Endothelial cell of umbilical vein (primary cell): Measurements from ENCODE around the gene GABBR2. TPM values are rescaled to one million over a fixed set of nuclear protein-coding genes. Genes with fewer than 3 reads are reported as not detected.

Experiments
- BruUV-seq: library from RNA; stranded (reverse); fragments of 400-500 nt; replicated peaks from 2 replicates; lab custom pipeline; 2021; lab: Mats Ljungman, UMichigan
- CTCF ChIA-PET: fragments of 300-600, 350-600 bp; sonication (Branson Sonifier 250); formaldehyde crosslinking; loops from one replicate; lab custom pipeline; 2021; ENCODE audit warnings: antibody characterized with exemption, inconsistent platforms; lab: Charles Lee
- POLR2A ChIA-PET: fragments of 300-600, 350-600 bp; sonication (Branson Sonifier 250); formaldehyde crosslinking; loops from one replicate; lab custom pipeline; 2021; ENCODE audit warnings: antibody characterized with exemption, inconsistent platforms; lab: Charles Lee
- DNase-seq: peaks from one replicate; pipeline ENCODE4 v3.0.0-alpha.2; 2011; ENCODE audit warnings: low read depth, low spot score
- FAIRE-seq: peaks from 2 replicates; lab custom pipeline; 2011; peaks lifted over from hg19 to GRCh38; lab: Jason Lieb, UNC
- H2AFZ ChIP-seq: 2 replicates; pipeline ENCODE4 v1.6.0; 2012; ENCODE audit warnings: low read depth, low read length, control low read depth, inconsistent platforms
- H3K27ac ChIP-seq: 2 replicates; pipeline ENCODE4 v1.5.1; 2011; ENCODE audit warnings: low read depth, mild to moderate bottlenecking, control low read depth, low read length, moderate library complexity; ENCODE audit not compliant: insufficient read depth
- H3K27me3 ChIP-seq, 2 experiments: 2 replicates each; pipeline versions ENCODE4 v1.6.0 to v1.6.1; 2011; ENCODE audit warnings: low read length in 2 of 2, mixed read lengths in 1 of 2; ENCODE audit not compliant: control insufficient read depth in 2 of 2, insufficient read depth in 2 of 2
- H3K36me3 ChIP-seq, 2 experiments: 2 replicates in 1 of 2; 3 replicates in 1 of 2; pipeline ENCODE4 v1.5.1; 2011; ENCODE audit warnings: low read length in 2 of 2, mild to moderate bottlenecking in 1 of 2, moderate library complexity in 1 of 2; ENCODE audit not compliant: control insufficient read depth in 2 of 2, insufficient read depth in 2 of 2; ENCODE audit errors: extremely low read depth in 1 of 2
- H3K4me1 ChIP-seq: 3 replicates; pipeline ENCODE4 v1.5.1; 2011; ENCODE audit warnings: mild to moderate bottlenecking, low read length; ENCODE audit not compliant: control insufficient read depth, insufficient read depth; ENCODE audit errors: extremely low read depth
- H3K4me2 ChIP-seq: 2 replicates; pipeline ENCODE4 v1.6.1; 2011; ENCODE audit warnings: low read length, control low read depth, mixed read lengths; ENCODE audit not compliant: insufficient read depth
- H3K4me3 ChIP-seq, 3 experiments: fragments of 200-600 bp in 1 of 3; sonication (generic), shearing (Covaris generic) in 1 of 3; replicated peaks in 1 of 3; 2 replicates each; pipeline ENCODE4 v1.5.1; 2011 to 2016; ENCODE audit warnings: control low read depth in 3 of 3, low read length in 3 of 3, mild to moderate bottlenecking in 2 of 3, inconsistent platforms in 1 of 3, low read depth in 1 of 3, moderate library complexity in 1 of 3; ENCODE audit not compliant: insufficient read depth in 1 of 3
- H3K79me2 ChIP-seq: 2 replicates; pipeline ENCODE4 v1.6.0; 2012; ENCODE audit warnings: low read length, inconsistent platforms; ENCODE audit not compliant: control insufficient read depth, insufficient read depth
- H3K9ac ChIP-seq: replicated peaks from 2 replicates; pipeline ENCODE3; 2011; ENCODE audit warnings: low read length, control low read depth; ENCODE audit not compliant: insufficient read depth; ENCODE audit errors: extremely low read depth
- H3K9me1 ChIP-seq: replicated peaks from 3 replicates; pipeline ENCODE4 v1.6.0; 2011; ENCODE audit warnings: mild to moderate bottlenecking, low read length; ENCODE audit not compliant: control insufficient read depth, insufficient read depth; ENCODE audit errors: extremely low read depth
- H3K9me3 ChIP-seq: replicated peaks from 2 replicates; pipeline ENCODE4 v1.5.1; 2012; ENCODE audit warnings: low read length, inconsistent platforms; ENCODE audit not compliant: control insufficient read depth, insufficient read depth
- H4K20me1 ChIP-seq: replicated peaks from 2 replicates; pipeline ENCODE3; 2011; ENCODE audit warnings: mild to moderate bottlenecking, low read length; ENCODE audit not compliant: control insufficient read depth, insufficient read depth; ENCODE audit errors: extremely low read depth
- EZH2 ChIP-seq: IDR thresholded peaks from 2 replicates; pipeline ENCODE4 v1.6.1; 2012; ENCODE audit warnings: borderline replicate concordance, low read depth, mild to moderate bottlenecking, moderate library complexity, low read length, inconsistent platforms; ENCODE audit not compliant: severe bottlenecking
- FOS ChIP-seq: IDR thresholded peaks from 2 replicates; pipeline ENCODE4 v1.6.1; 2011; ENCODE audit warnings: mild to moderate bottlenecking, low read length, moderate library complexity, borderline replicate concordance; ENCODE audit not compliant: insufficient read depth
- GATA2 ChIP-seq: IDR thresholded peaks from 2 replicates; pipeline ENCODE4 v1.7.0; 2011; ENCODE audit warnings: low read depth, mild to moderate bottlenecking, moderate library complexity, mixed read lengths, low read length; ENCODE audit not compliant: insufficient read length, insufficient read depth
- JUN ChIP-seq: IDR thresholded peaks from 2 replicates; pipeline ENCODE4 v1.6.1; 2011; ENCODE audit warnings: borderline replicate concordance, low read depth; ENCODE audit not compliant: insufficient read length, insufficient read depth
- MAX ChIP-seq: IDR thresholded peaks from 2 replicates; pipeline ENCODE4 v1.6.1; 2011; ENCODE audit not compliant: insufficient read depth, insufficient read length
- MYC ChIP-seq: IDR thresholded peaks from one replicate; pipeline ENCODE4 v1.6.1; 2011; ENCODE audit warnings: mild to moderate bottlenecking, low read depth, low read length
- POLR2A ChIP-seq: IDR thresholded peaks from 2 replicates; pipeline ENCODE4 v1.6.1; 2012; ENCODE audit warnings: low read depth, mild to moderate bottlenecking, control low read depth, low read length
- POLR2AphosphoS5 ChIP-seq: IDR thresholded peaks from 2 replicates; pipeline ENCODE4 v1.6.1; 2012; ENCODE audit warnings: low read depth, mild to moderate bottlenecking, control low read depth, low read length, moderate library complexity; ENCODE audit not compliant: insufficient read depth
- dilution Hi-C: fragments of 300-500 bp; cut with MboI; formaldehyde crosslinking; loops from one replicate; pipeline ENCODE4 v1.15.0; 2019; ENCODE audit warnings: low sequenced_read_pairs; ENCODE audit not compliant: extremely low pct_ligation_motif_present
- intact Hi-C: fragments of 100-400 bp; cut with micrococcal nuclease; formaldehyde crosslinking; loops from one replicate; pipeline ENCODE4 v1.10.0; 2022
- polyA plus RNA-seq, 4 experiments: library from polyadenylated mRNA; depleted of rRNA in 3 of 4; stranded (reverse) in 3 of 4; unstranded in 1 of 4; fragments of >200 nt; gene quantifications; 2 replicates each; pipeline versions ENCODE4 v1.2.1 to v1.2.3, GENCODE V29; 2011 to 2012; ENCODE audit warnings: missing spikeins in 1 of 4
- total RNA-seq: library from RNA; stranded (reverse); gene quantifications from 2 replicates; pipeline ENCODE4 v1.2.3, GENCODE V29; 2021
- TF ChIP-seq, protein P1 (sequence below), 2 donors: IDR thresholded peaks; 1 replicate in 1 of 2; 2 replicates in 1 of 2; pipeline ENCODE4 v1.5.1; 2011; ENCODE audit warnings: low read length in 2 of 2, mild to moderate bottlenecking in 2 of 2, moderate library complexity in 2 of 2, control low read depth in 1 of 2, inconsistent platforms in 1 of 2, low read depth in 1 of 2; ENCODE audit not compliant: insufficient read depth in 1 of 2; ENCODE audit errors: extremely low read depth in 1 of 2

GABBR2 gene
- total and polyA plus RNA-seq, 2 donors (not counting 3 experiments of a cell fraction or from before 2014, with no cell fraction given) = 1.1 to 9.2 TPM

- peaks cover 6% of the 10 kb centered on the region for H3K4me1 ChIP-seq
- peaks cover 20% of the 10 kb centered on the region for H3K79me2 ChIP-seq
- dilution Hi-C loops (no loop called here), intact Hi-C loops (no loop called here)
- ChIA-PET CTCF (no interaction called here), POLR2A (no interaction called here)
- H3K27me3 ChIP-seq = no peaks in the 10 kb centered on the region
- H3K27ac ChIP-seq = no peak overlapping the region
- H3K9ac ChIP-seq = no peak overlapping the region
- H3K4me2 ChIP-seq = no peak overlapping the region
- no peak overlapping the region for H3K4me3 ChIP-seq
- FAIRE-seq = no peak
- no peak overlapping the region for H2AFZ ChIP-seq
- BruUV-seq = no TSS peak
- no peaks in the 10 kb centered on the region for H3K9me3 ChIP-seq
- no peak for DNase-seq
- H3K36me3 ChIP-seq = no peaks in the 10 kb centered on the region
- TF ChIP-seq EZH2 = no peak
- TF ChIP-seq GATA2 = no peak
- no peak for TF ChIP-seq JUN
- no peak for TF ChIP-seq MYC
- TF ChIP-seq MAX = no peak
- TF ChIP-seq, protein P1, sequence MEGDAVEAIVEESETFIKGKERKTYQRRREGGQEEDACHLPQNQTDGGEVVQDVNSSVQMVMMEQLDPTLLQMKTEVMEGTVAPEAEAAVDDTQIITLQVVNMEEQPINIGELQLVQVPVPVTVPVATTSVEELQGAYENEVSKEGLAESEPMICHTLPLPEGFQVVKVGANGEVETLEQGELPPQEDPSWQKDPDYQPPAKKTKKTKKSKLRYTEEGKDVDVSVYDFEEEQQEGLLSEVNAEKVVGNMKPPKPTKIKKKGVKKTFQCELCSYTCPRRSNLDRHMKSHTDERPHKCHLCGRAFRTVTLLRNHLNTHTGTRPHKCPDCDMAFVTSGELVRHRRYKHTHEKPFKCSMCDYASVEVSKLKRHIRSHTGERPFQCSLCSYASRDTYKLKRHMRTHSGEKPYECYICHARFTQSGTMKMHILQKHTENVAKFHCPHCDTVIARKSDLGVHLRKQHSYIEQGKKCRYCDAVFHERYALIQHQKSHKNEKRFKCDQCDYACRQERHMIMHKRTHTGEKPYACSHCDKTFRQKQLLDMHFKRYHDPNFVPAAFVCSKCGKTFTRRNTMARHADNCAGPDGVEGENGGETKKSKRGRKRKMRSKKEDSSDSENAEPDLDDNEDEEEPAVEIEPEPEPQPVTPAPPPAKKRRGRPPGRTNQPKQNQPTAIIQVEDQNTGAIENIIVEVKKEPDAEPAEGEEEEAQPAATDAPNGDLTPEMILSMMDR (IDR thresholded peaks at IDR 0.05; ENCODE audit: extremely low read depth in 1 of 2, insufficient read depth in 1 of 2, low read depth in 1 of 2, low read length in 2 of 2) = no peak
- no peak for TF ChIP-seq POLR2AphosphoS5
- TF ChIP-seq FOS = no peak
- TF ChIP-seq POLR2A = no peak
- H3K9me1 ChIP-seq = no peaks in the 10 kb centered on the region
- H4K20me1 ChIP-seq = no peaks in the 10 kb centered on the region
Measured at GRCh38 chr9:98702340-98702739, 6.4 kb downstream of the GABBR2 start.
